Measurements from ENCODE around the gene PHACTR3.

DNA sequence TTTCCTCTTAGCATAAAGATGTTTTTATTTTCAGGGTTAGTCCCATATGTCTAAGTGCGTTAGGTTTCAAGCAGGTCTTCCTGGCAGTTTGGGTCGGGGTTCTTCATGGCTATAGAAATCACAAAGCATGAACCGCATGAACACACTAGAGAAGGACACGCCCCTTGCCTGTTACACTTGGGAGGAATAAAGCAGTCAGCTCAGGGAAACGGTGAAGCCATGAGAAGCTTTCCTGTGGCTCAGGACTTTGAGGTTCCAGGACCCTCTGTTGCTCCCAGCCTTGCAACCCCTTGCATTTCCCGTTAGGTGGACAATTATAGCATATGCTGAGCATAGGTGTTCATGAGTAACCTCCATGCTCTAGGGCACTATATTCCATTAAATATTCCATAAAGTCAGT, 232.4 kb downstream of the PHACTR3 start:
- no peak for TF ChIP-seq POLR2A (IDR thresholded peaks at IDR 0.05)
- TF ChIP-seq, protein P1, sequence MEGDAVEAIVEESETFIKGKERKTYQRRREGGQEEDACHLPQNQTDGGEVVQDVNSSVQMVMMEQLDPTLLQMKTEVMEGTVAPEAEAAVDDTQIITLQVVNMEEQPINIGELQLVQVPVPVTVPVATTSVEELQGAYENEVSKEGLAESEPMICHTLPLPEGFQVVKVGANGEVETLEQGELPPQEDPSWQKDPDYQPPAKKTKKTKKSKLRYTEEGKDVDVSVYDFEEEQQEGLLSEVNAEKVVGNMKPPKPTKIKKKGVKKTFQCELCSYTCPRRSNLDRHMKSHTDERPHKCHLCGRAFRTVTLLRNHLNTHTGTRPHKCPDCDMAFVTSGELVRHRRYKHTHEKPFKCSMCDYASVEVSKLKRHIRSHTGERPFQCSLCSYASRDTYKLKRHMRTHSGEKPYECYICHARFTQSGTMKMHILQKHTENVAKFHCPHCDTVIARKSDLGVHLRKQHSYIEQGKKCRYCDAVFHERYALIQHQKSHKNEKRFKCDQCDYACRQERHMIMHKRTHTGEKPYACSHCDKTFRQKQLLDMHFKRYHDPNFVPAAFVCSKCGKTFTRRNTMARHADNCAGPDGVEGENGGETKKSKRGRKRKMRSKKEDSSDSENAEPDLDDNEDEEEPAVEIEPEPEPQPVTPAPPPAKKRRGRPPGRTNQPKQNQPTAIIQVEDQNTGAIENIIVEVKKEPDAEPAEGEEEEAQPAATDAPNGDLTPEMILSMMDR (IDR thresholded peaks at IDR 0.05): no peak
- no peak for TF ChIP-seq POLR2AphosphoS5 (IDR thresholded peaks at IDR 0.05)

All from prostate gland (tissue), 2 donors.